ENCODE measurements around the gene RABGAP1L.

GRCh38 chr1:174639461-174639860 lies 480.1 kb downstream of the RABGAP1L start:
- TF ChIP-seq CTCF (IDR thresholded peaks at IDR 0.05) (no peak), POLR2A (IDR thresholded peaks at IDR 0.05) (no peak)

All from thyroid gland (tissue), 4 donors.